ENCODE data around the gene MYO16. TPM values are rescaled to one million over a fixed set of nuclear protein-coding genes. Genes with fewer than 3 reads are reported as not detected.

Gene MYO16
- total RNA-seq, 1 experiment from 2014 or later, result not detected

DNA sequence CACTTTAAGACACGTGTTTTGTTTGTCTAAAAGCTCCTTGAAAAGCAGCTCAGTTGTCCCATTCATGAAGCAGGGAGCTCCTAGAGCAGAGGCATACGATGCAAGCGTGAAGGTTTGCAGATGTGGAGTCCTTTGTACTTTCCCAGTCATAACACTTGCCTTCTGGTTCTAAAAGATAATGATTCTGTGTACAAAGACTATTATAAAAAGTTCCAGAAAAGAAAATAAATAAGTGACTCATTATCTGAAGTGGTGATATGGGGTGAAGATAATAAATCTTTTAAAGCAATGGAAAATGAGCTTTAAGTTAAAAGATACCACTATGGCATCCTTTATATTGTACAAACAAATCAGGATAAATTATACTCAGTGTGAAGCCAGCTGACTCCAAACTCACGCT, 569.9 kb downstream of the MYO16 start:
- Histone ChIP-seq H3K27ac (ENCODE audit: insufficient read length, low read depth, low read length) (no peak overlapping the region), H2BK20ac (ENCODE audit: low read depth, low read length, poor library complexity, severe bottlenecking) (no peak overlapping the region), H3K4ac (ENCODE audit: low read depth, low read length) (no peak overlapping the region), H4K91ac (ENCODE audit: insufficient read length, low read depth, low read length) (no peak overlapping the region), H3K4me1 (ENCODE audit: insufficient read depth, low read length) (no peaks in the 10 kb centered on the region), H3K79me2 (ENCODE audit: insufficient read depth, low read length) (no peaks in the 10 kb centered on the region), H3K18ac (ENCODE audit: insufficient read length, low read depth, low read length) (no peak overlapping the region), H2BK120ac (ENCODE audit: low read depth, low read length, poor library complexity, severe bottlenecking) (no peak overlapping the region), H3K4me2 (ENCODE audit: insufficient read depth, insufficient read length, low read length) (no peak overlapping the region), H3K23ac (ENCODE audit: insufficient read length, low read depth, low read length) (no peak overlapping the region), H3K23me2 (ENCODE audit: insufficient read length, low read depth, low read length, poor library complexity, severe bottlenecking) (no peaks in the 10 kb centered on the region), H2AFZ (ENCODE audit: low read length) (no peak overlapping the region), H4K5ac (ENCODE audit: insufficient read length, low read depth, low read length) (no peak overlapping the region), H3K14ac (ENCODE audit: insufficient read depth, low read length) (no peak overlapping the region), H2BK15ac (ENCODE audit: low read depth, low read length) (no peak overlapping the region), H3K9me3 (ENCODE audit: control insufficient read depth, low read depth, low read length) (no peaks in the 10 kb centered on the region), H3K9ac (ENCODE audit: extremely low read depth, insufficient read length, low read length) (no peak overlapping the region), H3K79me1 (ENCODE audit: insufficient read depth, low read depth, low read length, poor library complexity, severe bottlenecking) (no peaks in the 10 kb centered on the region), H2BK12ac (ENCODE audit: insufficient read length, low read depth, low read length) (no peak overlapping the region), H2AK5ac (ENCODE audit: insufficient read length, low read length) (no peak overlapping the region), H4K8ac (replicated peaks; ENCODE audit: insufficient read length, low read depth, low read length) (no peak overlapping the region), H3T11ph (ENCODE audit: low read length) (no peak overlapping the region), H3K27me3 (ENCODE audit: insufficient read depth, low read length) (no peaks in the 10 kb centered on the region), H2BK5ac (ENCODE audit: insufficient read length, low read length) (no peak overlapping the region), H4K20me1 (ENCODE audit: control insufficient read depth, insufficient read depth, insufficient read length) (no peaks in the 10 kb centered on the region), H3K56ac (ENCODE audit: insufficient read length, low read depth, low read length) (no peak overlapping the region)
- WGBS (ENCODE audit: extremely low coverage, insufficient read length, low lambda C conversion rate), result no CpG with 5 or more reads among the region's 4 CpGs
- Mint-ChIP-seq H3K27me3 (ENCODE audit: low read depth) (no peaks in the 10 kb centered on the region; the same call in 1 of the 2 replicates), H3K4me3 (no peak overlapping the region), H3K4me1 (peaks cover 14 to 18% of the 10 kb centered on the region in 2 experiments), H3K9me3 (no peaks in the 10 kb centered on the region), H3K27ac (no peak overlapping the region), H3K36me3 (ENCODE audit: insufficient read depth in 1 of 3, low read depth in 3 of 3) (no peaks in the 10 kb centered on the region)
- TF ChIP-seq, protein P1, sequence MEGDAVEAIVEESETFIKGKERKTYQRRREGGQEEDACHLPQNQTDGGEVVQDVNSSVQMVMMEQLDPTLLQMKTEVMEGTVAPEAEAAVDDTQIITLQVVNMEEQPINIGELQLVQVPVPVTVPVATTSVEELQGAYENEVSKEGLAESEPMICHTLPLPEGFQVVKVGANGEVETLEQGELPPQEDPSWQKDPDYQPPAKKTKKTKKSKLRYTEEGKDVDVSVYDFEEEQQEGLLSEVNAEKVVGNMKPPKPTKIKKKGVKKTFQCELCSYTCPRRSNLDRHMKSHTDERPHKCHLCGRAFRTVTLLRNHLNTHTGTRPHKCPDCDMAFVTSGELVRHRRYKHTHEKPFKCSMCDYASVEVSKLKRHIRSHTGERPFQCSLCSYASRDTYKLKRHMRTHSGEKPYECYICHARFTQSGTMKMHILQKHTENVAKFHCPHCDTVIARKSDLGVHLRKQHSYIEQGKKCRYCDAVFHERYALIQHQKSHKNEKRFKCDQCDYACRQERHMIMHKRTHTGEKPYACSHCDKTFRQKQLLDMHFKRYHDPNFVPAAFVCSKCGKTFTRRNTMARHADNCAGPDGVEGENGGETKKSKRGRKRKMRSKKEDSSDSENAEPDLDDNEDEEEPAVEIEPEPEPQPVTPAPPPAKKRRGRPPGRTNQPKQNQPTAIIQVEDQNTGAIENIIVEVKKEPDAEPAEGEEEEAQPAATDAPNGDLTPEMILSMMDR (conservative IDR thresholded peaks at IDR 0.05), result no peak
- no peak for DNase-seq
